Activated CD4-positive, alpha-beta T cell treated with anti-CD3 and anti-CD28 coated beads, Interleukin-2, amount 50 U/mL, for 1 hour (primary cell): ENCODE data around the gene CACNA1E.

Experiments used
- DNase-seq: peaks from one replicate; pipeline ENCODE4 v3.0.0-alpha.2; 2020

The CACNA1E gene

GRCh38 chr1:181777812-181778211 is 294.5 kb downstream of the CACNA1E start:
- DNase-seq: no peak

- DNase-seq: no peak
Observed at GRCh38 chr1:181778640-181779260, 295.4 kb downstream of the CACNA1E start.

GRCh38 chr1:181779343-181779742 is 296.0 kb downstream of the CACNA1E start:
- DNase-seq: no peak

GRCh38 chr1:181783208-181783607 is 299.9 kb downstream of the CACNA1E start:
- no peak for DNase-seq

- DNase-seq: no peak
Observed at GRCh38 chr1:181784039-181784683, 300.8 kb downstream of the CACNA1E start.

- DNase-seq: no peak
Observed at GRCh38 chr1:181789395-181789794, 306.1 kb downstream of the CACNA1E start.

GRCh38 chr1:181791721-181792120 is 308.4 kb downstream of the CACNA1E start:
- no peak for DNase-seq

- no peak for DNase-seq
Observed at GRCh38 chr1:181793831-181794230, 310.5 kb downstream of the CACNA1E start.

- DNase-seq: no peak
Observed at GRCh38 chr1:181794332-181794731, 311.0 kb downstream of the CACNA1E start.

- DNase-seq: no peak
Observed at GRCh38 chr1:181798191-181798926, 315.0 kb downstream of the CACNA1E start.

- no peak for DNase-seq
Observed at GRCh38 chr1:181801617-181802016, 318.3 kb downstream of the CACNA1E start.

- no peak for DNase-seq
Observed at GRCh38 chr1:181802466-181802865, 319.1 kb downstream of the CACNA1E start.

GRCh38 chr1:181803421-181803820 is 320.1 kb downstream of the CACNA1E start:
- no peak for DNase-seq

GRCh38 chr1:181804989-181805388 is 321.7 kb downstream of the CACNA1E start:
- no peak for DNase-seq

GRCh38 chr1:181806746-181807145 is 323.4 kb downstream of the CACNA1E start:
- DNase-seq: no peak

GRCh38 chr1:181807251-181807650 is 323.9 kb downstream of the CACNA1E start:
- DNase-seq: no peak

- DNase-seq: no peak
Observed at GRCh38 chr1:181809991-181810545, 326.8 kb downstream of the CACNA1E start.

- no peak for DNase-seq
Observed at GRCh38 chr1:181812208-181812607, 328.9 kb downstream of the CACNA1E start.

- no peak for DNase-seq
Observed at GRCh38 chr1:181813266-181813665, 329.9 kb downstream of the CACNA1E start.

- no peak for DNase-seq
Observed at GRCh38 chr1:181816608-181817007, 333.3 kb downstream of the CACNA1E start.

- DNase-seq: no peak
Observed at GRCh38 chr1:181817091-181817490, 333.8 kb downstream of the CACNA1E start.

- no peak for DNase-seq
Observed at GRCh38 chr1:181818459-181818858, 335.1 kb downstream of the CACNA1E start.

- no peak for DNase-seq
Observed at GRCh38 chr1:181818943-181819342, 335.6 kb downstream of the CACNA1E start.

- DNase-seq: no peak
Observed at GRCh38 chr1:181821701-181822100, 338.4 kb downstream of the CACNA1E start.
